Thoracic aorta (tissue), 2 donors: ENCODE data around the gene SEC14L2. TPM values are rescaled to one million over a fixed set of nuclear protein-coding genes. Genes with fewer than 3 reads are reported as not detected.

Source experiments
- ATAC-seq: fragments of 150-250 bp; one replicate; pipeline ENCODE4 v1.8.0; 2017; ENCODE audit warnings: low read depth; ENCODE audit not compliant: insufficient number of reproducible peaks, low FRiP score
- DNase-seq: peaks from one replicate; pipeline ENCODE4 v3.0.0-alpha.2; 2020; ENCODE audit warnings: low spot score
- H3K27ac ChIP-seq, 2 donors: fragments of 200-600 bp; sonication (generic); 1 replicate in 1 of 2; 2 replicates in 1 of 2; pipeline ENCODE4 v1.5.1; 2016; ENCODE audit warnings: mild to moderate bottlenecking in 2 of 2, moderate library complexity in 2 of 2
- H3K27me3 ChIP-seq: fragments of 200-600 bp; sonication (generic); replicated peaks from 2 replicates; pipeline ENCODE4 v1.6.0; 2016; ENCODE audit warnings: mild to moderate bottlenecking; ENCODE audit not compliant: insufficient read depth
- H3K36me3 ChIP-seq: fragments of 200-600 bp; sonication (generic); one replicate; pipeline ENCODE4 v1.5.1; 2016
- H3K4me1 ChIP-seq, 2 donors: fragments of 200-600 bp; sonication (generic); 1 replicate in 1 of 2; 2 replicates in 1 of 2; pipeline versions ENCODE4 v1.5.1 to v1.6.0; 2016; ENCODE audit warnings: low read depth in 2 of 2, mild to moderate bottlenecking in 1 of 2; ENCODE audit not compliant: control insufficient read depth in 1 of 2
- H3K4me3 ChIP-seq: fragments of 200-600 bp; sonication (generic); 2 replicates; pipeline ENCODE4 v1.5.1; 2016; ENCODE audit warnings: mild to moderate bottlenecking
- H3K9me3 ChIP-seq: fragments of 200-600 bp; sonication (generic); 2 replicates; pipeline ENCODE4 v1.5.1; 2016
- CTCF ChIP-seq: fragments of 200-600 bp; sonication (generic); IDR thresholded peaks from one replicate; pipeline ENCODE4 v1.5.1; 2019; ENCODE audit warnings: antibody characterized with exemption
- total RNA-seq, 2 donors: library from RNA; depleted of rRNA; stranded (reverse); fragments of >200 nt; gene quantifications; one replicate each; pipeline versions ENCODE4 v1.1.0 to v1.2.3, GENCODE V29; 2016

The SEC14L2 gene
- total RNA-seq, 2 donors from 2014 or later: 6.4 to 18.3 TPM

GRCh38 chr22:30371321-30371720 lies 25.5 kb upstream of the SEC14L2 start:
- Histone ChIP-seq H3K36me3 (no peaks in the 10 kb centered on the region), H3K9me3 (no peaks in the 10 kb centered on the region), H3K4me3 (no peak overlapping the region), H3K27me3 (no peaks in the 10 kb centered on the region), H3K4me1 (no peaks in the 10 kb centered on the region), H3K27ac (no peak overlapping the region)
- no peak for TF ChIP-seq CTCF
- DNase-seq (no peak), ATAC-seq (no peak)

GRCh38 chr22:30371981-30372380 lies 24.8 kb upstream of the SEC14L2 start:
- no peak for TF ChIP-seq CTCF
- Histone ChIP-seq H3K36me3 (no peaks in the 10 kb centered on the region), H3K9me3 (no peaks in the 10 kb centered on the region), H3K27me3 (no peaks in the 10 kb centered on the region), H3K4me3 (no peak overlapping the region), H3K4me1 (no peaks in the 10 kb centered on the region), H3K27ac (no peak overlapping the region)
- ATAC-seq (no peak), DNase-seq (no peak)

- DNase-seq: no peak
- no peak for ATAC-seq
These were observed 23.9 kb upstream of the SEC14L2 start for GRCh38 chr22:30372915-30373314.

GRCh38 chr22:30373331-30374325 lies 23.2 kb upstream of the SEC14L2 start:
- TF ChIP-seq CTCF: no peak
- ATAC-seq: no peak

More at GRCh38 chr22:30372915-30373314, 23.9 kb upstream of the SEC14L2 start:
- no peak overlapping the region for H3K4me3 ChIP-seq
- H3K27ac ChIP-seq: no peak overlapping the region
- no peaks in the 10 kb centered on the region for H3K4me1 ChIP-seq
- peaks cover 3% of the 10 kb centered on the region for H3K36me3 ChIP-seq
- no peaks in the 10 kb centered on the region for H3K9me3 ChIP-seq
- TF ChIP-seq CTCF: no peak
- no peaks in the 10 kb centered on the region for H3K27me3 ChIP-seq

GRCh38 chr22:30375312-30375849 lies 21.4 kb upstream of the SEC14L2 start:
- Histone ChIP-seq H3K27ac (no peak overlapping the region), H3K4me1 (no peaks in the 10 kb centered on the region), H3K4me3 (no peak overlapping the region), H3K27me3 (no peaks in the 10 kb centered on the region), H3K9me3 (no peaks in the 10 kb centered on the region), H3K36me3 (peaks cover 13% of the 10 kb centered on the region)
- DNase-seq (no peak), ATAC-seq (no peak)
- no peak for TF ChIP-seq CTCF

More at GRCh38 chr22:30373331-30374325, 23.2 kb upstream of the SEC14L2 start:
- H3K27me3 ChIP-seq: no peaks in the 10 kb centered on the region
- H3K36me3 ChIP-seq: peaks cover 3% of the 10 kb centered on the region
- H3K4me3 ChIP-seq: no peak overlapping the region
- no peak overlapping the region for H3K27ac ChIP-seq
- DNase-seq: no peak
- H3K9me3 ChIP-seq: no peaks in the 10 kb centered on the region
- no peaks in the 10 kb centered on the region for H3K4me1 ChIP-seq
